GM19467 (cell line): ENCODE measurements around the gene SORBS1.
A peak's percentile ranks its signal among the peaks of the same experiment; 100 is the strongest.

Experiments
- ATAC-seq: cut with Tn5 transposase; IDR thresholded peaks from one replicate; pipeline ENCODE4 v1.9.1; 2021; ENCODE audit warnings: mild to moderate bottlenecking, moderate library complexity; ENCODE audit not compliant: unreplicated experiment

SORBS1 gene

GRCh38 chr10:95442341-95442740, 118.8 kb downstream of the SORBS1 start:
- ATAC-seq: no peak

GRCh38 chr10:95441547-95441923, 119.6 kb downstream of the SORBS1 start:
- peak; percentile 22 for ATAC-seq

GRCh38 chr10:95440756-95441546, 120.2 kb downstream of the SORBS1 start:
- peak; percentile 86 for ATAC-seq

- ATAC-seq: no peak
Measured at GRCh38 chr10:95440038-95440725, 121.0 kb downstream of the SORBS1 start.

- no peak for ATAC-seq
Measured at GRCh38 chr10:95438781-95439180, 122.4 kb downstream of the SORBS1 start.

- ATAC-seq: no peak
Measured at GRCh38 chr10:95437669-95438068, 123.5 kb downstream of the SORBS1 start.

GRCh38 chr10:95435548-95436279, 125.5 kb downstream of the SORBS1 start:
- no peak for ATAC-seq

GRCh38 chr10:95434583-95434982, 126.6 kb downstream of the SORBS1 start:
- ATAC-seq: no peak

- ATAC-seq: no peak
Measured at GRCh38 chr10:95431900-95432342, 129.2 kb downstream of the SORBS1 start.

GRCh38 chr10:95430231-95430951, 130.8 kb downstream of the SORBS1 start:
- peak; percentile 84 for ATAC-seq

- ATAC-seq: no peak
Measured at GRCh38 chr10:95429639-95430038, 131.5 kb downstream of the SORBS1 start.

GRCh38 chr10:95428701-95429100, 132.5 kb downstream of the SORBS1 start:
- no peak for ATAC-seq

- no peak for ATAC-seq
Measured at GRCh38 chr10:95426482-95426881, 134.7 kb downstream of the SORBS1 start.

GRCh38 chr10:95425592-95426465, 135.3 kb downstream of the SORBS1 start:
- ATAC-seq: no peak

- no peak for ATAC-seq
Measured at GRCh38 chr10:95423164-95424005, 137.8 kb downstream of the SORBS1 start.

- no peak for ATAC-seq
Measured at GRCh38 chr10:95422233-95422632, 138.9 kb downstream of the SORBS1 start.

GRCh38 chr10:95421782-95422181, 139.4 kb downstream of the SORBS1 start:
- no peak for ATAC-seq

- ATAC-seq: no peak
Measured at GRCh38 chr10:95419399-95419798, 141.8 kb downstream of the SORBS1 start.

- no peak for ATAC-seq
Measured at GRCh38 chr10:95416973-95417372, 144.2 kb downstream of the SORBS1 start.
